ENCODE results near the gene DAGLA. TPM values are rescaled to one million over a fixed set of nuclear protein-coding genes. Genes with fewer than 3 reads are reported as not detected.

DAGLA gene
- polyA plus RNA-seq, 1 experiment, result 2.5 TPM

GRCh38 chr11:61731211-61731951 is 51.2 kb downstream of the DAGLA start:
- POLR2A ChIA-PET, result no interaction called here
- Histone ChIP-seq H3K27me3 (ENCODE audit: control insufficient read depth, insufficient read depth, low read length) (no peaks in the 10 kb centered on the region), H3K36me3 (ENCODE audit: control insufficient read depth, insufficient read depth, low read length) (peaks cover 11% of the 10 kb centered on the region), H3K4me3 (ENCODE audit: low read depth, low read length) (no peak overlapping the region)
- no peak for TF ChIP-seq CTCF (IDR thresholded peaks at IDR 0.05; ENCODE audit: insufficient read depth, low read depth, low read length)
- no peak for DNase-seq (ENCODE audit: low read depth)
- CTCF ChIA-PET, result interaction anchor here (0.8 to 4.1 kb wide), 6 partner anchors 12 to 165 kb away, joined by 3 to 42 read pairs (median 13); no protein-coding TSS in a partner anchor

GRCh38 chr11:61731952-61732675 is 51.9 kb downstream of the DAGLA start:
- no peak for TF ChIP-seq CTCF (IDR thresholded peaks at IDR 0.05; ENCODE audit: insufficient read depth, low read depth, low read length)
- CTCF ChIA-PET, result interaction anchor here (0.8 to 4.1 kb wide), 11 partner anchors 12 to 286 kb away, joined by 3 to 42 read pairs (median 6); no protein-coding TSS in a partner anchor
- POLR2A ChIA-PET, result no interaction called here
- no peak for DNase-seq (ENCODE audit: low read depth)
- Histone ChIP-seq H3K4me3 (ENCODE audit: low read depth, low read length) (no peak overlapping the region), H3K27me3 (ENCODE audit: control insufficient read depth, insufficient read depth, low read length) (no peaks in the 10 kb centered on the region), H3K36me3 (ENCODE audit: control insufficient read depth, insufficient read depth, low read length) (peaks cover 5% of the 10 kb centered on the region)

- Histone ChIP-seq H3K27me3 (ENCODE audit: control insufficient read depth, insufficient read depth, low read length) (no peaks in the 10 kb centered on the region), H3K36me3 (ENCODE audit: control insufficient read depth, insufficient read depth, low read length) (peaks cover 5% of the 10 kb centered on the region), H3K4me3 (ENCODE audit: low read depth, low read length) (no peak overlapping the region)
- TF ChIP-seq CTCF (IDR thresholded peaks at IDR 0.05; ENCODE audit: insufficient read depth, low read depth, low read length), result no peak
- POLR2A ChIA-PET, result no interaction called here
- CTCF ChIA-PET, result interaction anchor here (0.6 to 4.1 kb wide), 30 partner anchors 9 to 377 kb away, joined by 3 to 42 read pairs (median 6); partner anchors contain the start of gene DAGLA
- DNase-seq (ENCODE audit: low read depth), result no peak
Observed at GRCh38 chr11:61732705-61733104, 52.5 kb downstream of the DAGLA start.

GRCh38 chr11:61733120-61733978 is 53.2 kb downstream of the DAGLA start:
- no peak overlapping the region for H3K4me3 ChIP-seq (ENCODE audit: low read depth, low read length)
- DNase-seq (ENCODE audit: low read depth), result peak; percentile 18
- ChIA-PET CTCF (interaction anchor here (0.6 to 4.1 kb wide), 40 partner anchors 8 to 376 kb away, joined by 3 to 42 read pairs (median 5); partner anchors contain the start of gene DAGLA), POLR2A (no interaction called here)
- H3K27me3 ChIP-seq (ENCODE audit: control insufficient read depth, insufficient read depth, low read length), result no peaks in the 10 kb centered on the region
- H3K36me3 ChIP-seq (ENCODE audit: control insufficient read depth, insufficient read depth, low read length), result peaks cover 9% of the 10 kb centered on the region
- TF ChIP-seq CTCF (IDR thresholded peaks at IDR 0.05; ENCODE audit: insufficient read depth, low read depth, low read length), result peak; percentile 100

All from BJ (cell line).